Skeletal muscle satellite cell (primary cell): Measurements from ENCODE around the gene MGAT1.
"Not testable (repeated sequence)": the region's sequence is repeated elsewhere in the genome, so short reads cannot be mapped to it uniquely, and the experiment has no call there.

Source experiments
- H3K27me3 ChIP-seq: 2 replicates; pipeline ENCODE4 v1.7.0; 2013; ENCODE audit warnings: low read length; ENCODE audit not compliant: control insufficient read depth, insufficient read depth
- H3K36me3 ChIP-seq: 2 replicates; pipeline ENCODE4 v1.7.0; 2013; ENCODE audit warnings: mild to moderate bottlenecking, control low read depth, low read length; ENCODE audit not compliant: insufficient read depth
- H3K4me1 ChIP-seq: 2 replicates; pipeline ENCODE4 v1.7.0; 2013; ENCODE audit warnings: low read length; ENCODE audit not compliant: control insufficient read depth, insufficient read depth
- H3K4me2 ChIP-seq: 2 replicates; pipeline ENCODE4 v1.7.0; 2013; ENCODE audit warnings: mild to moderate bottlenecking, low read length
- H3K4me3 ChIP-seq: 2 replicates; pipeline ENCODE4 v1.7.0; 2013; ENCODE audit warnings: low read length
- H3K9ac ChIP-seq: 2 replicates; pipeline ENCODE4 v1.7.0; 2013; ENCODE audit warnings: mild to moderate bottlenecking, low read depth, low read length, moderate library complexity
- H3K9me3 ChIP-seq: replicated peaks from 2 replicates; pipeline ENCODE4 v1.7.0; 2013; ENCODE audit warnings: mild to moderate bottlenecking, control low read depth, low read length

Gene MGAT1

GRCh38 chr5:180788651-180789410 lies 13.8 kb downstream of the MGAT1 start:
- Histone ChIP-seq H3K4me1 (peaks cover 41% of the 10 kb centered on the region), H3K36me3 (peaks cover 52% of the 10 kb centered on the region)
- H3K9me3 ChIP-seq, H3K27me3 ChIP-seq, H3K4me2 ChIP-seq, H3K9ac ChIP-seq, H3K4me3 ChIP-seq: not testable (repeated sequence)

DNA sequence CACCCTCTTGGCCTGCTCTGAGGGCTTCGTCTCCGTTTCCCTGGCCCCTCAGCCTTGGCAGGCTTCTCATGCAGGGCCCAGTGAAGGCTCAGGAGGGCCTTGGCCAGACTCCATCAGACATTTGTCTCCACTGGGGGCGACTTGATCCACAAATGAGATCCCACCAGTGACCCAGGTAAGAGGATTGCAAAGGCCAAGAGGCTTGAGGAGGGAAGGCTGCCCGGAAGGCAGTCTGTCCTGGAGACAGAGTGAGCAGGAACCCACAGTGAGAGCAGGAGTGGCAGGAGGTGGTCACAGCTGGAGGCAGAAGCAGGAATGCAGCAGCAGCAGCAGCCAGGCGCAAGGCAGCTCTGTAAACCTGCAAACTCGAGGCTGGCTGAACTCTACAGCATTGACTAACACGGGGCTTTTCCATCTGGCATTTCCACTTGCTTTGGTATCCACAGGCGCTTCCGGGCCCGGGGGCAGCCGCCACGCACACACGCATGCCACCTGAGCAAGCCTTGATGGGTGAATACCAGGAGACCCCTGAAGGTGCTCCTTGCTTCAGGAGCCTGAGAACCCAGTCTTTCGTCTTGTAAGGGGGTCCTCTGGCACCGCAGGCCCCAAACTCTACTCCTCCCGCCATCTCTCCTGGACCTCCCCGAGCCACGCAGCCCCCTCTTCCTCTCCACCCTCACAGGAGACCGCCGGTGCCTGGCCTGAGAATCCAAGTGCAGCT lies 14.7 kb downstream of the MGAT1 start:
- Histone ChIP-seq H3K9me3 (no peaks in the 10 kb centered on the region), H3K36me3 (peaks cover 51% of the 10 kb centered on the region), H3K27me3 (no peaks in the 10 kb centered on the region), H3K4me3 (no peak overlapping the region), H3K4me2 (peak overlapping the region; percentile 84), H3K9ac (peak overlapping the region; percentile 88), H3K4me1 (peaks cover 41% of the 10 kb centered on the region)

- Histone ChIP-seq H3K36me3 (peaks cover 40% of the 10 kb centered on the region), H3K4me1 (peaks cover 41% of the 10 kb centered on the region), H3K9ac (peak overlapping the region; percentile 88), H3K4me3 (peak overlapping the region; percentile 59), H3K4me2 (peak overlapping the region; percentile 84), H3K27me3 (no peaks in the 10 kb centered on the region), H3K9me3 (no peaks in the 10 kb centered on the region)
Observed at GRCh38 chr5:180786531-180787398, 15.8 kb downstream of the MGAT1 start.

- peaks cover 31% of the 10 kb centered on the region for H3K36me3 ChIP-seq
- peak overlapping the region; percentile 88 for H3K9ac ChIP-seq
- peak overlapping the region; percentile 59 for H3K4me3 ChIP-seq
- H3K9me3 ChIP-seq = no peaks in the 10 kb centered on the region
- H3K27me3 ChIP-seq = no peaks in the 10 kb centered on the region
- peaks cover 41% of the 10 kb centered on the region for H3K4me1 ChIP-seq
- peak overlapping the region; percentile 84 for H3K4me2 ChIP-seq
Observed at GRCh38 chr5:180785794-180786221, 16.8 kb downstream of the MGAT1 start.

GRCh38 chr5:180785121-180785781 lies 17.4 kb downstream of the MGAT1 start:
- Histone ChIP-seq H3K9ac (peak overlapping the region; percentile 88), H3K4me1 (peaks cover 41% of the 10 kb centered on the region)

DNA sequence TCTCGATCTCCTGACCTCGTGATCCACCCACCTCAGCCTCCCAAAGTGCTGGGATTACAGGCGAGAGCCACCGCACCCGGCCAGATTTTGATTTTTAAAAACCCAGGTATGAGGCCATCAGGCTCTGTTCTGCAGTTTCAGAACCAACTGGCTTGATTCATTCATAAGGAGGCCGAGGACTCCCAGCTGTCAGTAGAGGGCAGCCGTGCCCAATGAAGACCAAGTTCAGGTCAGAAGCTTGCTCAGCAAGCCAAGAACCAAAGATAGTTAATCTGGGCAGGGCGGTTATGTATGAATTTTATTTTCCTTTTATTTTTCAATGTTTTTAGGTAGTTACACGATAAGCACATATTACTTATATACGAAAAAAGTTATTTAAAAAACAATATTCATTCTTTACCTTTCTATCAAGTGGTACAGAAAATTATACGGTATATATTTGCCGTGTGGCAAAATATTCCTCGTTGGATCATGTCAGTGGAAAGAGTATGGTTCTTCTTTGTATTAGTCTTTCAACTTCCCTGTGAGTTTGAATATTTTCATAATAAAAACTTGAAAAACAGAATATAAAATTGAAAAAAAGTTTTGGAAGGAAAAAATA lies 18.0 kb downstream of the MGAT1 start:
- Histone ChIP-seq H3K4me1 (peaks cover 41% of the 10 kb centered on the region), H3K27me3 (no peaks in the 10 kb centered on the region), H3K9ac (peak overlapping the region; percentile 88), H3K4me3 (peak overlapping the region; percentile 48), H3K9me3 (no peaks in the 10 kb centered on the region), H3K4me2 (peak overlapping the region; percentile 71), H3K36me3 (peaks cover 20% of the 10 kb centered on the region)

More at GRCh38 chr5:180785121-180785781, 17.4 kb downstream of the MGAT1 start:
- Histone ChIP-seq H3K4me3 (peak overlapping the region; percentile 59), H3K9me3 (no peaks in the 10 kb centered on the region), H3K27me3 (no peaks in the 10 kb centered on the region), H3K36me3 (peaks cover 26% of the 10 kb centered on the region), H3K4me2 (peak overlapping the region; percentile 84)

DNA sequence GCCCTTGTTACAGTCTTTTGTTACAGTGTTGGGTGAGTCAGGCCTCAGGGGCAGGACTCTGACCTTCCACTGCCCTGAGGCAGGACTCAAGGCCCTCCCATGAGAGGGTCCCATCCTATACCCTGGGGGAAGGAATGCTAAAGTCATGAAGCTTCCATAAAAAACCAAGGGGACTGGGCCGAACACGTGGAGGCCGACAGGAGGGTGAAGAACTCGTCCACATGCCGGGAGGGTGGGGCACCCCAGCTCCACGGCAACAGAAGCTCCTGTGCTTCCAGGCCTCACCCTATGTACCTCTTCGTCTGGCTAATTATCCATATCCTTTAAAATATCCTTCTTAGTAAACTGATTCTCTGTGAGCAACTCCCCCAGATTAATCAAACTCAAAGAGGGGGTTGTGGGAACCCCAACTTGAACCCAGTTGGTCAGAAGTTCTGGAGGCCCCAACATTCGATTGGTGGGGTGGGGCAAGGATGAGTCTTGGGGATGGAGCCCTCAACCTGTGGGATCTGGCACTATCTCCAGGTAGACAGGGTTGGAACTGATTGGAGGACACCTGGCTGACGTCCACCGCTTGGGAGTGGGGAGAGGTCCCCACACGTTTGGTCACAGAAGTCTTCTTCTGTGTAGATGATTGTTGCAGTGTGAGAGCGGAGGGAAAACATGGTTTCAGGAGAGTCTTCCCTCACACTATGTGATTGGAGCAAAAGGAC lies 19.1 kb downstream of the MGAT1 start:
- peaks cover 9% of the 10 kb centered on the region for H3K36me3 ChIP-seq
- no peak overlapping the region for H3K4me2 ChIP-seq
- no peak overlapping the region for H3K9ac ChIP-seq
- H3K27me3 ChIP-seq = no peaks in the 10 kb centered on the region
- H3K4me3 ChIP-seq = no peak overlapping the region
- no peaks in the 10 kb centered on the region for H3K9me3 ChIP-seq
- peaks cover 41% of the 10 kb centered on the region for H3K4me1 ChIP-seq

- H3K4me3 ChIP-seq = no peak overlapping the region
- peaks cover 3% of the 10 kb centered on the region for H3K36me3 ChIP-seq
- peaks cover 35% of the 10 kb centered on the region for H3K4me1 ChIP-seq
- H3K4me2 ChIP-seq = no peak overlapping the region
- no peaks in the 10 kb centered on the region for H3K27me3 ChIP-seq
- no peaks in the 10 kb centered on the region for H3K9me3 ChIP-seq
- no peak overlapping the region for H3K9ac ChIP-seq
Observed at GRCh38 chr5:180782748-180783147, 19.9 kb downstream of the MGAT1 start.

GRCh38 chr5:180781900-180782326 lies 20.7 kb downstream of the MGAT1 start:
- peaks cover 26% of the 10 kb centered on the region for H3K4me1 ChIP-seq
- H3K9me3 ChIP-seq, H3K9ac ChIP-seq, H3K27me3 ChIP-seq, H3K36me3 ChIP-seq, H3K4me2 ChIP-seq, H3K4me3 ChIP-seq: not testable (repeated sequence)

GRCh38 chr5:180779985-180780610 lies 22.5 kb downstream of the MGAT1 start:
- Histone ChIP-seq H3K4me1 (peaks cover 9% of the 10 kb centered on the region), H3K27me3 (no peaks in the 10 kb centered on the region), H3K4me3 (no peak overlapping the region), H3K9me3 (no peaks in the 10 kb centered on the region), H3K36me3 (no peaks in the 10 kb centered on the region), H3K4me2 (no peak overlapping the region), H3K9ac (no peak overlapping the region)
